Liver (tissue), 3 donors: ENCODE measurements around the gene GALNT17.

Experiments used
- CTCF ChIP-seq: fragments of 150-350 bp; IDR thresholded peaks from 2 replicates; pipeline ENCODE4 v1.5.1; 2017; ENCODE audit warnings: improper control_type of control experiment, low read depth, low read length; ENCODE audit not compliant: missing input control
- EGR1 ChIP-seq, 2 donors: IDR thresholded peaks; 2 replicates each; pipeline ENCODE4 v1.6.1; 2016 to 2018; ENCODE audit warnings: antibody characterized with exemption in 2 of 2, low read depth in 2 of 2
- FOXA1 ChIP-seq: IDR thresholded peaks from 2 replicates; pipeline ENCODE4 v1.6.1; 2016; ENCODE audit warnings: antibody characterized with exemption
- FOXA2 ChIP-seq: IDR thresholded peaks from 2 replicates; pipeline ENCODE4 v1.6.1; 2016; ENCODE audit warnings: antibody characterized with exemption
- GABPA ChIP-seq, 2 donors: IDR thresholded peaks in 1 of 2; conservative IDR thresholded peaks in 1 of 2; 2 replicates each; pipeline ENCODE4 v1.6.1; 2016; ENCODE audit warnings: antibody characterized with exemption in 2 of 2, mild to moderate bottlenecking in 1 of 2, moderate library complexity in 1 of 2
- HNF4A ChIP-seq, 2 donors: conservative IDR thresholded peaks; 2 replicates each; pipeline ENCODE4 v1.6.1; 2016; ENCODE audit warnings: antibody characterized with exemption in 2 of 2, mild to moderate bottlenecking in 2 of 2
- MAX ChIP-seq: IDR thresholded peaks from 2 replicates; pipeline ENCODE4 v1.6.1; 2016; ENCODE audit warnings: antibody characterized with exemption
- REST ChIP-seq: IDR thresholded peaks from 2 replicates; pipeline ENCODE4 v1.6.1; 2016; ENCODE audit warnings: antibody characterized with exemption, mild to moderate bottlenecking
- SP1 ChIP-seq: IDR thresholded peaks from 2 replicates; pipeline ENCODE4 v1.6.1; 2018; ENCODE audit warnings: antibody characterized with exemption, mild to moderate bottlenecking
- TAF1 ChIP-seq: conservative IDR thresholded peaks from 2 replicates; pipeline ENCODE4 v1.6.1; 2016; ENCODE audit warnings: antibody characterized with exemption, mild to moderate bottlenecking
- YY1 ChIP-seq: IDR thresholded peaks from 2 replicates; pipeline ENCODE4 v1.6.1; 2016; ENCODE audit warnings: antibody characterized with exemption, mild to moderate bottlenecking
- TF ChIP-seq, protein P1 (sequence below): IDR thresholded peaks from 2 replicates; pipeline ENCODE4 v1.6.1; 2016; ENCODE audit warnings: antibody characterized with exemption
- donor health status: healthy.
- donor health status: healthy.

GRCh38 chr7:71349682-71350481 lies 217.9 kb downstream of the GALNT17 start:
- TF ChIP-seq EGR1 (IDR thresholded peaks at IDR 0.05; ENCODE audit: low read depth in 2 of 2) (no peak), CTCF (no peak), YY1 (no peak), FOXA1 (no peak), REST (no peak), TAF1 (no peak), FOXA2 (no peak), MAX (no peak), HNF4A (conservative IDR thresholded peaks at IDR 0.05) (no peak), SP1 (no peak), GABPA (IDR thresholded peaks at IDR 0.05 in 1 of 2, conservative IDR thresholded peaks at IDR 0.05 in 1 of 2) (no peak)
- TF ChIP-seq, protein P1, sequence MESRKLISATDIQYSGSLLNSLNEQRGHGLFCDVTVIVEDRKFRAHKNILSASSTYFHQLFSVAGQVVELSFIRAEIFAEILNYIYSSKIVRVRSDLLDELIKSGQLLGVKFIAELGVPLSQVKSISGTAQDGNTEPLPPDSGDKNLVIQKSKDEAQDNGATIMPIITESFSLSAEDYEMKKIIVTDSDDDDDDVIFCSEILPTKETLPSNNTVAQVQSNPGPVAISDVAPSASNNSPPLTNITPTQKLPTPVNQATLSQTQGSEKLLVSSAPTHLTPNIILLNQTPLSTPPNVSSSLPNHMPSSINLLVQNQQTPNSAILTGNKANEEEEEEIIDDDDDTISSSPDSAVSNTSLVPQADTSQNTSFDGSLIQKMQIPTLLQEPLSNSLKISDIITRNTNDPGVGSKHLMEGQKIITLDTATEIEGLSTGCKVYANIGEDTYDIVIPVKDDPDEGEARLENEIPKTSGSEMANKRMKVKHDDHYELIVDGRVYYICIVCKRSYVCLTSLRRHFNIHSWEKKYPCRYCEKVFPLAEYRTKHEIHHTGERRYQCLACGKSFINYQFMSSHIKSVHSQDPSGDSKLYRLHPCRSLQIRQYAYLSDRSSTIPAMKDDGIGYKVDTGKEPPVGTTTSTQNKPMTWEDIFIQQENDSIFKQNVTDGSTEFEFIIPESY, result no peak
